Activated T-helper 1 cell treated with anti-CD3 and anti-CD28 coated beads, Interleukin-2, amount 50 U/mL, for 16 hours (primary cell): Measurements from ENCODE around the gene GRK3.
"Not testable (repeated sequence)": the region's sequence is repeated elsewhere in the genome, so short reads cannot be mapped to it uniquely, and the experiment has no call there.

Experiments used
- DNase-seq, 2 donors: peaks; one replicate each; pipeline ENCODE4 v3.0.0-alpha.2; 2020; ENCODE audit warnings: low read depth in 1 of 2, low spot score in 1 of 2

GRK3 gene

DNA sequence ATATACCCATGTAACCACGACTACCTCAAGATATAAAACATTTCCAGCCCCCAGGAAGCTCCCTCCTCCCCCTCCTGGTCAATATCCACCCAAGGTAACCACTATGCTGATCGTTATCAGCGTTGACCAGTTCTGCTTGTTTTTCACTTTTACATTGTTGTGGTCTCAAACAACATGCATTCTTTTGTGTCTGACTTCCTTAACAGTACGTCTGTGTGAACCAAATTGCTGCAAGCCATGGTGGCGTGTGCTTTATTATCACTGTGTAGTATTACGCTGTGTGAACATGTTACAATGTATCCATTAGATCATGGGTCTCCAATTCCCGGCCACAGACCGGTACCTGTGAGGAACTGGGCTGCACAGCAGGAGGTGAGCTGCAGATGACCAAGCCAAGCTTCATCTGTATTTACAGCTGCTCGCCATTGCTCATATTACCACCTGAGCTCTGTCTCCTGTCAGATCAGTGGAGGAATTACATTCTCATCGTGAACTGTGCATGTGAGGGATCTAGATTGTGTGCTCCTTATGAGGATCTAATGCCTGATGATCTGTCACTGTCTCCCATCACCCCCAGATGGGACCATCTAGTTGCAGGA is 15.5 kb upstream of the GRK3 start:
- DNase-seq, result no peak

DNA sequence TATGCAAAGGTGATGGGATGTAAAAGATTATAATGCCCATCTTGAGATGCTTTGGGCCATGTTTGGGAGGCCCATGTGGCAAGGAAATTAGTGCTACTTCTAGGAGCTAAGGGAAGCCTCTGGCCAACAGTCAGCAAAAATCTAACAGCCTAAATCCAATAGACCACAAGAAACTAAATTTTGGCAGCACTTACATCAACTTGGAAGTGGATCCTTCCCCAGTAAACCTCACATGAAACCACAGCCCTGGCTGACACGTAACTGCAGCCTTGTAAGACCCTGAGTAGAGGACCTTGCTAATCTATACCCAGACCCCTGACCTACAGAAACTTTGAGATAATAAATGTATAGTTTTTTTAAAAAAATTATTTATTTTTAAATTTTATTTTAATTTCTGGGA is 13.1 kb upstream of the GRK3 start:
- DNase-seq, result no peak

- not testable (repeated sequence) for DNase-seq
Observed at GRCh38 chr22:25552405-25552804, 12.1 kb upstream of the GRK3 start.

DNA sequence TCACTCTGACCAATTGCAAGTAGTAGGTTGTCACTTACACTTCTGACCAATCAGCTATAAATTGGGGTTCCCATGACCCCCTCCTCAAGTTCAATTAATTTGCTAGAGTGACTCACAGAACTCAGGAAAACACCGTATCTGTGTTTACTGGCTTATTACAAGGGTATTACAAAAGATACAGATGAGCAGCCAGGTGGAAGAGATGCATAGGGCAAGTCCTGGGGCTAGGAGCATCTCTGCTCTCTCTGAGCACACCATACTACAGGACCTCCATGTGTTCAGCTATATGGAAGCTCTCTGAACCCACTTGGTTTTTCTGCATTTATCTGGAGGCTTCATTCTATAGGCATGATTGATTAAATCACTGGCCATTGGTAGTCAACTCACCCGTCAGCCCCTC is 11.3 kb upstream of the GRK3 start:
- DNase-seq, result no peak

DNA sequence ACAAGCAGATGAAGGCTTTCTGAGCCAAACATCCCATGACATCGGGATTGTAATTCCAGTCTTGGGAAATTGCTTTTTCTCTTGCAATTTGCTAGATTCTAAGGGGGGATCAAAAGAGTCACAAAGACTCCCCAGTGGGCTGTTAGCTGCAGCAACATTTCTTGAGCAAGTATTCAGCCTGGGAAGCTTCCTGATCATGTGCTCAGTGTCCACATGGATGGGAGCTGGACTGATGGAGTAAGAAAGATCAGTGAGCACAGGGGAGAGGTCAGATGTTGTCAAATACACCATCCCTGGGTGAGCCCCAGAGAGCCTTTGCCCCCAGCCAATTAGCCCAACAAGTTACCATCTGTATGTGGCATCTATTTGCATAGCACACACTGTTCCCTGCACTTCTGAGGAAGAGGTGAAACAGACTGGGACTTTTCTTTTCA is 10.2 kb upstream of the GRK3 start:
- DNase-seq, result no peak

DNA sequence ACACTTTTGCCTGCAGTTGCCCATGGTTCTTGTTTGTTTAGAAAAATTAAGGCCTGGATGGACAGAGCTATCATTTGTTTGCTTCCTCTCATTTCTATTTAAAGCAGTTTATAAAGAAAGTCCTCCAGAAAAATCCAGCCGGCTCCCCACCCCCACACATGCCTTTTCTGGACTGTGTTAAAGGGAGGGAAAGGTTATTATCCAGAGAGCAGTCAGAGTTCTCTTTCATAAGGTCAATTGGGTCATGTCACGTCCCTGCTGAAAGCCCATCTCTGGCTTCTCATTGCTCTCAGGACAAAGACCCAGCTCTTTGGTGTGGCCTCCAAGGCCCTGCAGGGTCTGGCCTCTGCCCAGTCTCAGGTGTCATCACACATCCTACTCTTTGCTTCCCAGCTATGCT is 9.8 kb upstream of the GRK3 start:
- DNase-seq, result no peak

DNA sequence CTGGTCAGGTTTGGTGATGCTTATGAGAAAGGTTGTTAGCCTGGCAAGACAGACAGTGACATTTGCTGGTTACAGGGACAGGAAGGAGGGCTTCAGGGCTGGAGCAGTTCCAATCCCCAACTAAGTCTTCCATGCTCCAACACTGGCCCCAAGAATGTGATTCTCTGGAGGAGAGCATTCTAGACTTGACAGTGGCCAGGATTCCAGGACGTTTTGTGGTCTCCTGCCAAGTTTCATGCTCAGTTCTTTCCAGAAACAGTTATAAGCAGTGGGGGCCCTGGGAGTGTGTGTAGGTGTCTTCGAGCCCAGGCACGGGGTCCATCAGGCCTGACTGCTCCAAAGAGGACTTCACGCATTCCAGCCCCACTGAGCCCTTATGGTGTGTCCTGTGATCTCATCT is 8.9 kb upstream of the GRK3 start:
- no peak for DNase-seq

GRCh38 chr22:25557218-25557617 is 7.3 kb upstream of the GRK3 start:
- DNase-seq, result no peak

DNA sequence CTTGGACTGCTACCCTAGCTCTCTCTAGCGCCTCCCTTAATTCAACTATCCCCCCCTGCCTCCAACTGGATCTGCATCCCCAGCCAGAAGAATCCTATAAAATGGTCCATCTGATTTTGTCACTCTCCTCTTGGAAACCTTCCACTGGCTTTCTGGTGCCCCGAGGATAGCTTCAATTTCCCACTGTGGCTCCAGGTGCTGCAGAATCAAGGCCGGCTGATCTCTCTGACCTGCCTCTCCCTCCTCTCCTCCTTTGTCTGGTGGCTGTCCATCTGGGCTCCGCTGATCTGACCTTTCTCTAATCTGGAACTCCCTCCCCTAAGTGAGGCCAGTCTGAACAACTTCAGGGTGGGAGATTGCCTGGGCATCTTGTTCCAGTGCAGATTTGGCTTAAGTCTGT is 6.1 kb upstream of the GRK3 start:
- no peak for DNase-seq

- DNase-seq, result not testable (repeated sequence)
Observed at GRCh38 chr22:25559910-25560309, 4.6 kb upstream of the GRK3 start.

DNA sequence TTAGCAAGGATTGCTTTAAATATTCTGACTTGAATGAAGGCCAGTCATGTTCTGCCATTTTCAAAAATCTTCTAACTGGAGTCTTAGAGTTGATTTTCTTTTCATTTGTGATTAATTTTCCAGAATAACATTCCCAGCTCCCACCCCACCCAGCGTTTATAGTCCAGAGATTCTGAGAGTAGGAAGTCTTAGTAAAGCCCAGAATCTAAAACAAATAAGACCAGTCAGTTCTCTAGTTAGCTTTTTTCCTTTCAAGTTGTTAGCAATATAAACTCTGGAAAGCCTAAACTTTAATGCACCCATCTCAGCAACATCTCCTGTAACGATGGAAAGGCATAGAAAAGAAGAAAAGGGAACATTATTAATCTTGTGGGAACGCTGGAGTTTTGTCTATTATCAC is 3.3 kb upstream of the GRK3 start:
- DNase-seq, result not testable (repeated sequence)

DNA sequence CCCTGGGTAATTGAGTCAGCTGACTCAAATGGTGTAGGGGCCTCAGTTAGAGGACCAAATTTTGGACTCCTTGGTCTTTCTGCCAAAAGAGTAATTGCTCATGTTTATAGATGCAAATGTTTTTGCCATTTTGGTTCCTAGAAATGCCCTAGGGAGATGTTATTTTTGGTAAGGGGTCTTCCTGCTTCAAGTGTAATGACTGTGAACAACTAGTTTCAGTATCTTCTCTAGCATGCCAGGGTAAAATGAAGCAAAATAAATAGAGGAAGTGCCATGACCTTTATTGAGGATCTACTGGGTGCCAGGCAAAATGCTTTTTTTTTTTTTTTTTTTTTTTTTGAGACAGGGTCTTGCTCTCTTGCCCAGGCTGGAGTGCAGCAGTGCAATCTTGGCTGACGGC is 2.5 kb upstream of the GRK3 start:
- DNase-seq, result not testable (repeated sequence)

GRCh38 chr22:25562966-25563760 is 1.3 kb upstream of the GRK3 start:
- DNase-seq, result not testable (repeated sequence)

- no peak for DNase-seq
Observed at GRCh38 chr22:25563761-25564319, 635 bp upstream of the GRK3 start.

- DNase-seq, result no peak
Observed at GRCh38 chr22:25564979-25565677, 653 bp downstream of the GRK3 start.

GRCh38 chr22:25566186-25566897 is 1.9 kb downstream of the GRK3 start:
- DNase-seq, result no peak

DNA sequence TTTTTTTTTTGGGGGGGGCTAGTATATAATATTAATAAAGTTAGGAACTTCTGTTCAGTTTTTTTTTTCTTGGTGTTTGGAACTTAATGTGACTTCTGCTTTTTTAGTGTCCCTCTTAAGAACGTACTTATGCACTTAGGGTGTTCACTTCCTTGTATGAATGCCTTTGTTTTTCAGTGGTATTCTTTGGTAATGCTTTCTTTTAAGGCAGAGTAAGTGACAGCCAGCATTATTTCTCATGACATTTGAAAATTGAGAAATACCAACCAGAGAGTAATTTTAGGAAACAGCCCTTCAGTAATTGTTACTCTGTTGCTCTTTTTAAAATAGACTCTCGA is 2.4 kb downstream of the GRK3 start:
- no peak for DNase-seq

GRCh38 chr22:25567251-25567675 is 2.8 kb downstream of the GRK3 start:
- DNase-seq, result no peak

DNA sequence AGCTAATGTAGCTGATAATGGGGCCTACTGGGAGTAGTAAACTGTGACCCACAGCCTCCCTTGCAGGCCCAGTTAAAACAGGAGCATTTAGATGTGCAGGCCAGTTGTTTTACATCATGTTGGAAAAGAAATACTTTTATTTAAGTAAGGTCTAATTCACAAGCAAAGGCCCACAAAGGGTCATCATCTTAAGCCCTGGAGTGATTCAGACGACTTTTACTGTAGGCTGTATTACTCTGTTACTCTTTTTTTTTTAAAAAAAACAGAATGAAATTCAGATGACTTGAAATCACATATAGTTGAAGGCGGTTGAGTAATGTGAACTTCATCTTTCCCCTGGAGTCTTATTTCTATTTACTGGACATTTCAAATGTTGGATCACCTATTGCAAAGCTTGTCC is 3.6 kb downstream of the GRK3 start:
- not testable (repeated sequence) for DNase-seq

- DNase-seq, result no peak
Observed at GRCh38 chr22:25569361-25569760, 4.9 kb downstream of the GRK3 start.

- no peak for DNase-seq
Observed at GRCh38 chr22:25569983-25570382, 5.5 kb downstream of the GRK3 start.
